MM.1S (cell line): ENCODE data around the gene SOX4.

ENCODE experiments used
- DNase-seq: peaks from one replicate; pipeline ENCODE4 v3.0.0-alpha.2; 2015
- H2AFZ ChIP-seq: fragments of 300-600 bp; sonication (generic); 2 replicates; pipeline ENCODE4 v1.6.0; 2016; ENCODE audit warnings: antibody characterized with exemption, low read length
- H3F3A ChIP-seq: fragments of 300-600 bp; sonication (generic); 2 replicates; pipeline ENCODE4 v1.6.1; 2016; ENCODE audit warnings: mild to moderate bottlenecking, antibody characterized with exemption, low read length, moderate library complexity, mixed read lengths; ENCODE audit not compliant: insufficient read depth
- H3K27ac ChIP-seq: fragments of 300-600 bp; sonication (generic); 2 replicates; pipeline ENCODE4 v1.5.1; 2016; ENCODE audit warnings: mild to moderate bottlenecking, low read length
- H3K27me3 ChIP-seq: fragments of 300-600 bp; sonication (generic); replicated peaks from 2 replicates; pipeline ENCODE4 v1.6.0; 2016; ENCODE audit warnings: low read length; ENCODE audit not compliant: insufficient read depth
- H3K36me3 ChIP-seq: fragments of 300-600 bp; sonication (generic); replicated peaks from 2 replicates; pipeline ENCODE4 v1.6.1; 2016; ENCODE audit warnings: mild to moderate bottlenecking, low read length, mixed read lengths; ENCODE audit not compliant: insufficient read depth
- H3K4me1 ChIP-seq: fragments of 300-600 bp; sonication (generic); 2 replicates; pipeline ENCODE4 v1.6.1; 2016; ENCODE audit warnings: low read length, mixed read lengths
- H3K4me2 ChIP-seq: fragments of 300-600 bp; sonication (generic); 2 replicates; pipeline ENCODE4 v1.6.0; 2016; ENCODE audit warnings: low read depth, low read length
- H3K4me3 ChIP-seq: fragments of 300-600 bp; sonication (generic); 2 replicates; pipeline ENCODE4 v1.5.1; 2016; ENCODE audit warnings: low read length, mixed read lengths
- H3K79me2 ChIP-seq: fragments of 300-600 bp; sonication (generic); 2 replicates; pipeline ENCODE4 v1.6.1; 2016; ENCODE audit warnings: mixed run types, low read length, mixed read lengths
- H3K9ac ChIP-seq: fragments of 300-600 bp; sonication (generic); 2 replicates; pipeline ENCODE4 v1.6.1; 2016; ENCODE audit warnings: low read length, mixed read lengths
- H3K9me2 ChIP-seq: fragments of 300-600 bp; sonication (generic); replicated peaks from 2 replicates; pipeline ENCODE4 v1.6.1; 2016; ENCODE audit warnings: mild to moderate bottlenecking, low read length, mixed read lengths; ENCODE audit not compliant: insufficient read depth
- H3K9me3 ChIP-seq: fragments of 300-600 bp; sonication (generic); replicated peaks from 2 replicates; pipeline ENCODE4 v1.6.1; 2016; ENCODE audit warnings: mild to moderate bottlenecking, low read length, mixed read lengths; ENCODE audit not compliant: insufficient read depth
- H4K20me1 ChIP-seq: fragments of 300-600 bp; sonication (generic); 2 replicates; pipeline ENCODE4 v1.6.1; 2016; ENCODE audit warnings: mild to moderate bottlenecking, low read length, moderate library complexity, mixed read lengths; ENCODE audit not compliant: insufficient read depth
- CTCF ChIP-seq: fragments of 300-600 bp; sonication (generic); IDR thresholded peaks from 2 replicates; pipeline ENCODE4 v1.5.1; 2016; ENCODE audit warnings: antibody characterized with exemption, low read length, mixed read lengths
- EZH2 ChIP-seq: fragments of 300-600 bp; sonication (generic); optimal IDR thresholded peaks from 2 replicates; pipeline ENCODE3; 2017; ENCODE audit warnings: low read depth, mild to moderate bottlenecking, antibody characterized with exemption, low read length, mixed read lengths
- EZH2phosphoT487 ChIP-seq: fragments of 300-600 bp; sonication (generic); IDR thresholded peaks from 2 replicates; pipeline ENCODE4 v1.6.1; 2018; ENCODE audit warnings: antibody characterized with exemption, low read length

Gene SOX4

GRCh38 chr6:21594416-21595281 is 1.1 kb downstream of the SOX4 start:
- peak overlapping the region; percentile 65 for H3K9ac ChIP-seq
- H4K20me1 ChIP-seq = no peaks in the 10 kb centered on the region
- no peaks in the 10 kb centered on the region for H3K79me2 ChIP-seq
- H3F3A ChIP-seq = peaks cover 18% of the 10 kb centered on the region
- no peaks in the 10 kb centered on the region for H3K9me2 ChIP-seq
- H3K27ac ChIP-seq = peak overlapping the region; percentile 46; the same call in 1 of the 2 replicates
- H2AFZ ChIP-seq = peak overlapping the region; percentile 71
- H3K9me3 ChIP-seq = no peaks in the 10 kb centered on the region
- H3K36me3 ChIP-seq = no peaks in the 10 kb centered on the region
- H3K4me2 ChIP-seq = peak overlapping the region; percentile 94
- H3K4me1 ChIP-seq = peaks cover 3% of the 10 kb centered on the region; the same call in 1 of the 2 replicates
- H3K4me3 ChIP-seq = peak overlapping the region; percentile 75
- 0 out of 2 replicates have a peak, but pooled peaks cover 3% of the 10 kb centered on the region for H3K27me3 ChIP-seq
- TF ChIP-seq EZH2phosphoT487 (no peak), EZH2 (no peak), CTCF (no peak)
- DNase-seq = peak; percentile 43

GRCh38 chr6:21595285-21596144 is 2.0 kb downstream of the SOX4 start:
- H3K36me3 ChIP-seq = no peaks in the 10 kb centered on the region
- peak overlapping the region; percentile 42; the same call in 1 of the 2 replicates for H3K9ac ChIP-seq
- H2AFZ ChIP-seq = peak overlapping the region; percentile 87
- TF ChIP-seq EZH2 (no peak), CTCF (0 out of 2 replicates have a peak, but pooled peaks have one; percentile 7), EZH2phosphoT487 (no peak)
- H3K4me1 ChIP-seq = peaks cover 3% of the 10 kb centered on the region; the same call in 1 of the 2 replicates
- H3K9me2 ChIP-seq = no peaks in the 10 kb centered on the region
- H3K79me2 ChIP-seq = no peaks in the 10 kb centered on the region
- H3K27me3 ChIP-seq = 0 out of 2 replicates have a peak, but pooled peaks cover 3% of the 10 kb centered on the region
- H3F3A ChIP-seq = peaks cover 18% of the 10 kb centered on the region
- no peaks in the 10 kb centered on the region for H4K20me1 ChIP-seq
- peak; percentile 39 for DNase-seq
- peak overlapping the region; percentile 79 for H3K4me3 ChIP-seq
- no peak overlapping the region for H3K27ac ChIP-seq
- H3K4me2 ChIP-seq = peak overlapping the region; percentile 91
- no peaks in the 10 kb centered on the region for H3K9me3 ChIP-seq

GRCh38 chr6:21596145-21596948 is 2.8 kb downstream of the SOX4 start:
- peaks cover 18% of the 10 kb centered on the region for H3F3A ChIP-seq
- H3K4me2 ChIP-seq = peak overlapping the region; percentile 91
- TF ChIP-seq EZH2 = no peak
- TF ChIP-seq CTCF = no peak
- TF ChIP-seq EZH2phosphoT487 = no peak
- peak overlapping the region; percentile 79 for H3K4me3 ChIP-seq
- H3K4me1 ChIP-seq = peaks cover 3% of the 10 kb centered on the region; the same call in 1 of the 2 replicates
- no peaks in the 10 kb centered on the region for H3K9me3 ChIP-seq
- no peak overlapping the region for H3K27ac ChIP-seq
- H3K9ac ChIP-seq = peak overlapping the region; percentile 42; the same call in 1 of the 2 replicates
- H2AFZ ChIP-seq = peak overlapping the region; percentile 87
- H4K20me1 ChIP-seq = no peaks in the 10 kb centered on the region
- 0 out of 2 replicates have a peak, but pooled peaks cover 3% of the 10 kb centered on the region for H3K27me3 ChIP-seq
- peak; percentile 24 for DNase-seq
- no peaks in the 10 kb centered on the region for H3K36me3 ChIP-seq
- H3K9me2 ChIP-seq = no peaks in the 10 kb centered on the region
- no peaks in the 10 kb centered on the region for H3K79me2 ChIP-seq
